H1 (cell line): ENCODE measurements around the gene TIMM8A. TPM values are rescaled to one million over a fixed set of nuclear protein-coding genes. Genes with fewer than 3 reads are reported as not detected.

Experiments
- CTCF ChIA-PET: fragments of 300-600 bp; sonication (Branson Sonifier 250); formaldehyde crosslinking; loops from one replicate; lab custom pipeline; 2021; ENCODE audit not compliant: partially characterized antibody; lab: Charles Lee
- POLR2A ChIA-PET: fragments of 300-600 bp; sonication (Branson Sonifier 250); formaldehyde crosslinking; loops from one replicate; lab custom pipeline; 2021; ENCODE audit warnings: inconsistent platforms; ENCODE audit not compliant: partially characterized antibody; lab: Charles Lee
- DNase-seq, 2 experiments: peaks; one replicate each; pipeline versions ENCODE4 v3.0.0 to v3.0.0-alpha.2; 2010 to 2022; ENCODE audit warnings: low spot score in 2 of 2, low read depth in 1 of 2, mixed read lengths in 1 of 2
- FAIRE-seq: peaks from 2 replicates; lab custom pipeline; 2011; peaks lifted over from hg19 to GRCh38; lab: Jason Lieb, UNC
- H2AFZ ChIP-seq: 2 replicates; pipeline ENCODE4 v1.8.1; 2012; ENCODE audit warnings: low read length, inconsistent platforms
- H2AK5ac ChIP-seq: 2 replicates; pipeline ENCODE4 v1.6.1; 2013; ENCODE audit warnings: low read depth, low read length
- H2BK120ac ChIP-seq: replicated peaks from 2 replicates; pipeline ENCODE3; 2013; ENCODE audit warnings: low read depth, low read length, inconsistent platforms
- H2BK12ac ChIP-seq: 2 replicates; pipeline ENCODE4 v1.6.1; 2013; ENCODE audit warnings: low read depth, low read length
- H2BK15ac ChIP-seq: 2 replicates; pipeline ENCODE4 v1.6.1; 2013; ENCODE audit warnings: low read length
- H2BK20ac ChIP-seq: 2 replicates; pipeline ENCODE4 v1.6.1; 2013; ENCODE audit warnings: low read length
- H2BK5ac ChIP-seq: 2 replicates; pipeline ENCODE4 v1.6.1; 2013; ENCODE audit warnings: low read depth, low read length
- H3K14ac ChIP-seq: 2 replicates; pipeline ENCODE4 v1.6.1; 2013; ENCODE audit warnings: inconsistent platforms; ENCODE audit not compliant: insufficient read length
- H3K18ac ChIP-seq: 2 replicates; pipeline ENCODE4 v1.6.1; 2013; ENCODE audit warnings: low read length; ENCODE audit errors: extremely low read depth
- H3K23ac ChIP-seq: 2 replicates; pipeline ENCODE4 v1.6.1; 2013; ENCODE audit warnings: inconsistent platforms; ENCODE audit not compliant: insufficient read length
- H3K23me2 ChIP-seq: 2 replicates; pipeline ENCODE4 v1.6.1; 2013; ENCODE audit warnings: low read depth, low read length
- H3K27ac ChIP-seq: 2 replicates; pipeline ENCODE4 v1.6.1; 2011; ENCODE audit warnings: low read depth, low read length, inconsistent platforms
- H3K27me3 ChIP-seq, 4 experiments: replicated peaks in 1 of 4; 1 replicate in 1 of 4; 2 replicates in 3 of 4; pipeline versions ENCODE4 v1.6.1 to v1.8.1; 2011 to 2013; ENCODE audit warnings: low read length in 3 of 4, mild to moderate bottlenecking in 3 of 4, inconsistent platforms in 2 of 4, mixed read lengths in 2 of 4, moderate library complexity in 1 of 4; ENCODE audit not compliant: control insufficient read depth in 3 of 4, insufficient read depth in 3 of 4; ENCODE audit errors: extremely low read depth in 1 of 4
- H3K36me3 ChIP-seq, 4 experiments: 2 replicates each; pipeline versions ENCODE4 v1.6.1 to v1.8.1; 2011 to 2013; ENCODE audit warnings: mild to moderate bottlenecking in 4 of 4, low read length in 3 of 4, moderate library complexity in 2 of 4, control low read depth in 1 of 4, inconsistent platforms in 1 of 4; ENCODE audit not compliant: insufficient read depth in 4 of 4, control insufficient read depth in 2 of 4
- H3K4ac ChIP-seq: replicated peaks from 2 replicates; pipeline ENCODE3; 2013; ENCODE audit warnings: low read length, low read depth, mixed read lengths, inconsistent platforms; ENCODE audit not compliant: insufficient read length
- H3K4me1 ChIP-seq, 4 experiments: replicated peaks in 1 of 4; 1 replicate in 1 of 4; 2 replicates in 3 of 4; pipeline versions ENCODE4 v1.6.1 to v1.8.1; 2011 to 2013; ENCODE audit warnings: low read length in 3 of 4, inconsistent platforms in 2 of 4, mixed read lengths in 1 of 4; ENCODE audit not compliant: insufficient read depth in 4 of 4, control insufficient read depth in 3 of 4
- H3K4me2 ChIP-seq, 2 experiments: 2 replicates each; pipeline versions ENCODE4 v1.6.1 to v1.8.1; 2011 to 2013; ENCODE audit warnings: low read depth in 2 of 2, low read length in 2 of 2, control low read depth in 1 of 2, inconsistent platforms in 1 of 2, mild to moderate bottlenecking in 1 of 2; ENCODE audit not compliant: insufficient read depth in 1 of 2
- H3K4me3 ChIP-seq, 4 experiments: fragments of 200-600, 300-600 bp in 1 of 4; sonication (generic), shearing (Covaris generic), sonication (Bioruptor Twin) in 1 of 4; 2 replicates each; pipeline versions ENCODE4 v1.5.1 to v1.8.1; 2011 to 2016; ENCODE audit warnings: low read length in 4 of 4, low read depth in 3 of 4, control low read depth in 2 of 4, inconsistent platforms in 2 of 4, mild to moderate bottlenecking in 2 of 4, mixed read lengths in 1 of 4, moderate library complexity in 1 of 4; ENCODE audit not compliant: insufficient read depth in 2 of 4; ENCODE audit errors: extremely low read depth in 1 of 4
- H3K56ac ChIP-seq: replicated peaks from 2 replicates; pipeline ENCODE3; 2013; ENCODE audit warnings: low read depth, mild to moderate bottlenecking, mixed read lengths, low read length, inconsistent platforms; ENCODE audit not compliant: insufficient read length
- H3K79me1 ChIP-seq: 2 replicates; pipeline ENCODE4 v1.6.1; 2013; ENCODE audit warnings: low read depth, low read length, control low read depth
- H3K79me2 ChIP-seq, 2 experiments: 2 replicates each; pipeline versions ENCODE4 v1.6.1 to v1.8.1; 2012 to 2013; ENCODE audit warnings: low read length in 2 of 2, mild to moderate bottlenecking in 2 of 2, inconsistent platforms in 1 of 2; ENCODE audit not compliant: insufficient read depth in 2 of 2, control insufficient read depth in 1 of 2
- H3K9ac ChIP-seq, 4 experiments: replicated peaks in 1 of 4; 1 replicate in 1 of 4; 2 replicates in 3 of 4; pipeline versions ENCODE4 v1.6.1 to v1.8.1; 2011 to 2013; ENCODE audit warnings: low read depth in 3 of 4, low read length in 3 of 4, control low read depth in 2 of 4, mild to moderate bottlenecking in 2 of 4, moderate library complexity in 2 of 4, inconsistent platforms in 1 of 4; ENCODE audit errors: extremely low read depth in 1 of 4
- H3K9me3 ChIP-seq, 2 experiments: 2 replicates each; pipeline versions ENCODE4 v1.6.1 to v1.8.1; 2012 to 2013; ENCODE audit warnings: mild to moderate bottlenecking in 2 of 2, moderate library complexity in 2 of 2, control low read depth in 1 of 2, inconsistent platforms in 1 of 2, low read depth in 1 of 2, low read length in 1 of 2, mixed read lengths in 1 of 2; ENCODE audit not compliant: insufficient read depth in 2 of 2
- H4K20me1 ChIP-seq, 2 experiments: replicated peaks in 1 of 2; 2 replicates each; pipeline versions ENCODE3 to v1.8.1; 2011 to 2013; ENCODE audit warnings: inconsistent platforms in 2 of 2, low read length in 2 of 2, mild to moderate bottlenecking in 1 of 2; ENCODE audit not compliant: insufficient read depth in 2 of 2, control insufficient read depth in 1 of 2
- H4K5ac ChIP-seq: 2 replicates; pipeline ENCODE4 v1.6.1; 2013; ENCODE audit warnings: low read length, low read depth, mixed read lengths, inconsistent platforms; ENCODE audit not compliant: insufficient read length
- H4K8ac ChIP-seq: 2 replicates; pipeline ENCODE4 v1.8.0; 2013; ENCODE audit warnings: mild to moderate bottlenecking, moderate library complexity, low read length, inconsistent platforms; ENCODE audit not compliant: insufficient read depth; ENCODE audit errors: extremely low read depth
- H4K91ac ChIP-seq: replicated peaks from 2 replicates; pipeline ENCODE3; 2013; ENCODE audit warnings: low read length, mixed read lengths, inconsistent platforms; ENCODE audit not compliant: insufficient read length
- CTBP2 ChIP-seq: IDR thresholded peaks from 2 replicates; pipeline ENCODE4 v1.7.0; 2011; ENCODE audit warnings: borderline replicate concordance, mild to moderate bottlenecking, moderate library complexity, mixed read lengths, low read length; ENCODE audit not compliant: insufficient read depth, insufficient read length
- KDM4A ChIP-seq: IDR thresholded peaks from one replicate; pipeline ENCODE4 v1.7.1; 2012; ENCODE audit warnings: low read depth, mild to moderate bottlenecking, moderate library complexity, low read length, inconsistent platforms; ENCODE audit not compliant: severe bottlenecking
- MAFK ChIP-seq: IDR thresholded peaks from 2 replicates; pipeline ENCODE4 v1.6.1; 2012; ENCODE audit warnings: low read depth, mild to moderate bottlenecking, improper control_type of control experiment, low read length
- PHF8 ChIP-seq: fragments of 200-600 bp; sonication (generic); conservative IDR thresholded peaks from 2 replicates; pipeline ENCODE4 v1.7.1; 2012; ENCODE audit warnings: low read depth, mild to moderate bottlenecking, inconsistent platforms, low read length, moderate library complexity
- POLR2AphosphoS5 ChIP-seq: IDR thresholded peaks from 2 replicates; pipeline ENCODE4 v1.6.1; 2011; ENCODE audit warnings: low read depth, low read length
- TAF7 ChIP-seq: optimal IDR thresholded peaks from 2 replicates; pipeline ENCODE3; 2011; ENCODE audit warnings: low read depth, mild to moderate bottlenecking, inconsistent platforms, low read length, moderate library complexity, borderline replicate concordance
- TBP ChIP-seq: IDR thresholded peaks from 2 replicates; pipeline ENCODE4 v1.6.1; 2011; ENCODE audit warnings: low read depth, low read length, improper control_type of control experiment
- TCF12 ChIP-seq: IDR thresholded peaks from 2 replicates; pipeline ENCODE4 v1.6.1; 2011; ENCODE audit warnings: low read depth, mild to moderate bottlenecking, low read length
- WGBS, 2 experiments: shearing (Covaris generic) in 1 of 2; methylation state at CpG; one replicate each; pipeline versions ENCODE4 v1.1.6 to v1.1.7; 2013 to 2015; ENCODE audit warnings: low lambda C conversion rate in 2 of 2, mixed read lengths in 2 of 2, inconsistent platforms in 1 of 2, low coverage in 1 of 2, missing lambda C conversion rate in 1 of 2; ENCODE audit not compliant: insufficient replicate concordance in 2 of 2, insufficient coverage in 1 of 2, insufficient read length in 1 of 2; ENCODE audit errors: extremely low coverage in 1 of 2, missing lambda C conversion rate in 1 of 2; 5-methylcytosine and 5-hydroxymethylcytosine counted together
- long read RNA-seq, 2 experiments: library from RNA in 1 of 2; library from capped mRNA in 1 of 2; stranded (forward); transcript quantifications; one replicate each; pipeline ENCODE4 v2.0.0, GENCODE V29; 2021; ENCODE audit warnings: inconsistent platforms in 1 of 2
- polyA minus RNA-seq, 3 experiments: library from RNA; depleted of rRNA, polyadenylated mRNA; stranded (reverse); fragments of >200 nt; gene quantifications; 1 replicate in 2 of 3; 2 replicates in 1 of 3; pipeline ENCODE4 v1.2.3, GENCODE V29; 2011
- polyA plus RNA-seq, 7 experiments: library from polyadenylated mRNA; depleted of rRNA in 3 of 7; stranded (reverse) in 5 of 7; unstranded in 2 of 7; fragments of >200 nt in 5 of 7; fragments of 200-250 nt in 2 of 7; gene quantifications; 1 replicate in 5 of 7; 2 replicates in 1 of 7; 4 replicates in 1 of 7; pipeline versions ENCODE4 v1.2.1 to v1.2.3, GENCODE V29; 2011 to 2013; ENCODE audit warnings: missing spikeins in 2 of 7, mixed read lengths in 2 of 7
- total RNA-seq: library from RNA; stranded (reverse); fragmentation: NEBNext Ultra II Directional; extraction: Animal tissue kit (Norgen Biotek cat#: 25700); gene quantifications from 2 replicates; pipeline ENCODE4 v1.2.1, GENCODE V29; 2021

The TIMM8A gene, protein sequence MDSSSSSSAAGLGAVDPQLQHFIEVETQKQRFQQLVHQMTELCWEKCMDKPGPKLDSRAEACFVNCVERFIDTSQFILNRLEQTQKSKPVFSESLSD
- total RNA-seq (38.0 and 38.1 TPM in 2 replicates), polyA plus RNA-seq (2011; rRNA removed) (16.1 and 16.6 TPM in 2 replicates), polyA minus RNA-seq (2011; rRNA and poly(A)+ RNA removed) (17.0 and 17.7 TPM in 2 replicates)
- 20.7 TPM for polyA plus RNA-seq (2011; cell fraction: cytosol; rRNA removed)
- 10.6 TPM for polyA plus RNA-seq (2011; cell fraction: nucleus; rRNA removed)
- 22.1 to 30.2 TPM (median 25.1 TPM) in 4 replicates for polyA plus RNA-seq (2012, experiment 1 of 2)
- 9.7 TPM for polyA plus RNA-seq (2012, experiment 2 of 2)
- 18.7 TPM for polyA plus RNA-seq (2013, experiment 1 of 2)
- 21.9 TPM for polyA plus RNA-seq (2013, experiment 2 of 2)
- polyA minus RNA-seq (2011; cell fraction: cytosol; rRNA and poly(A)+ RNA removed) = 18.6 TPM
- 15.7 TPM for polyA minus RNA-seq (2011; cell fraction: nucleus; rRNA and poly(A)+ RNA removed)
- long read RNA-seq, experiment 1, transcript TIMM8A-205 (2 exons, 1,194 nt) = major isoform, 31 of 35 reads
- long read RNA-seq, experiment 1, partial matches to known transcripts = 2 of 35 reads
- long read RNA-seq, experiment 1, other reads (novel, unspliced or antisense) = 1 of 35 reads
- long read RNA-seq, experiment 2, transcript TIMM8A-205 (2 exons, 1,194 nt) = major isoform, 24 of 33 reads
- long read RNA-seq, experiment 2, partial matches to known transcripts = 0 of 33 reads
- long read RNA-seq, experiment 2, other reads (novel, unspliced or antisense) = 5 of 33 reads

DNA sequence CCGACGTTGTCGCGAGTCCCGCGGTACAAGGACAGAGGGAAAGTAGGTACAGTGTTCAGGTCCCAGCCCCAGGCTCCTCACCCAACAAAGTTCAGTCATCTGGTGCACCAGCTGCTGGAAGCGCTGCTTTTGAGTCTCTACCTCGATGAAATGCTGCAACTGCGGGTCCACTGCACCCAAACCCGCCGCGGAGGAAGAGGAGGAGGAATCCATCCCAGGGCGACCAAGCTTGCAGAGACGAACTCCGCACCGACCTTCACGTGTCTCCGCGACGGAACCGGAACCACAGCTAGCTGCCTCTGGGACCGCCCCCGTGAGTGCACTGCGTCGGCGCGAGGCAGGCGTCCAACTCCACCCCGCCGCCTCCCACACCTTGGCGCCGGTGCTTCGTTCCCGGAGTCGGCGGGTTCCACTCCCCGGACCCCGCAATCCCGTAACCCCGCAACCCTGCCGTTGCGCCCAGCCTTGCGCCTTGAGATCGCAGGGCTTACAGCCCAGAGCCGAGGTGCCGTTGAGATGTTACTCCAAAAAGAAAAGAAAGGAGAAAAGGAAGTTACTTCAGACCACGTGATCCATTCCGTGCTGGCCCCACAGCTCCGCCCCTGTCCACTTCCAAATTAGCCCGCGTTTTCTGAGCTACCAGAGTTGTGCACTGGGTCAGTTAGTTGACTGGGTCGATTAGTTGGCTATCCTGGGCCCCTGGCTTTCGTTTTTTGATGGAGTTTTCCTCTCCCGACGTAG, at the start of gene TIMM8A:
Gene TIMM8A (minus strand): TSS at position 291 of the 741 bp plus-strand sequence. CDS start 78 bp downstream, at position 213.
- FAIRE-seq (peak; percentile 60), DNase-seq (peak; percentile 9 to 72)
- Histone ChIP-seq H3K27me3 (no peaks in the 10 kb centered on the region), H3K4ac (peak within 1 kb of the TSS; percentile 69), H2BK15ac (0 out of 2 replicates have a peak within 1 kb of the TSS, but pooled peaks have one; percentile 3), H3K23me2 (peaks cover 3% of the 10 kb centered on the region; the same call in 1 of the 2 replicates), H2BK20ac (no peak within 1 kb of the TSS), H3K4me2 (peak within 1 kb of the TSS; percentile 63 to 73), H4K5ac (peak within 1 kb of the TSS; percentile 97), H2BK5ac (peak within 1 kb of the TSS; percentile 87), H3K79me1 (no peaks in the 10 kb centered on the region), H3K9ac (peak within 1 kb of the TSS; percentile 82 to 95 (median 85)), H3K4me3 (peak within 1 kb of the TSS; percentile 57 to 88 (median 74)), H2AFZ (no peak within 1 kb of the TSS), H3K9me3 (no peaks in the 10 kb centered on the region), H3K4me1 (no peaks in the 10 kb centered on the region), H2AK5ac (no peak within 1 kb of the TSS), H3K23ac (no peak within 1 kb of the TSS), H4K20me1 (no peaks in the 10 kb centered on the region), H3K56ac (peak within 1 kb of the TSS; percentile 92), H3K79me2 (peaks cover 9 to 33% of the 10 kb centered on the region in 2 experiments), H4K91ac (no peak within 1 kb of the TSS), H4K8ac (peak within 1 kb of the TSS; percentile 95), H2BK120ac (no peak within 1 kb of the TSS), H3K27ac (peak within 1 kb of the TSS; percentile 89), H3K14ac (no peak within 1 kb of the TSS), H3K18ac (peak within 1 kb of the TSS; percentile 95), H2BK12ac (no peak within 1 kb of the TSS), H3K36me3 (peaks cover 2 to 12% (median 6%) of the 10 kb centered on the region in 4 experiments; a peak in 4 of 8 replicates)
- 0% methylated on average over 19 of the region's 55 CpGs; no CpG with 5 or more reads in 1 of the 2 experiments for WGBS, 2 experiments
- POLR2A ChIA-PET = interaction anchor here (0.6 to 6.2 kb wide), 8 partner anchors 9 to 565 kb away, joined by 3 to 45 read pairs (median 4); partner anchors contain the start of gene RPL36A
- CTCF ChIA-PET = interaction anchor here (1.7 kb wide), 1 partner anchor 21 kb away, joined by 3 read pairs; no protein-coding TSS in a partner anchor
- TF ChIP-seq CTBP2 = no peak
- TF ChIP-seq TBP = peak; percentile 52
- TF ChIP-seq PHF8 = peak; percentile 87
- no peak for TF ChIP-seq KDM4A
- peak; percentile 73 for TF ChIP-seq POLR2AphosphoS5
- no peak for TF ChIP-seq MAFK
- TF ChIP-seq TCF12 = no peak
- no peak for TF ChIP-seq TAF7
